ENCODE results near the gene ZNF101.

Gene ZNF101

DNA sequence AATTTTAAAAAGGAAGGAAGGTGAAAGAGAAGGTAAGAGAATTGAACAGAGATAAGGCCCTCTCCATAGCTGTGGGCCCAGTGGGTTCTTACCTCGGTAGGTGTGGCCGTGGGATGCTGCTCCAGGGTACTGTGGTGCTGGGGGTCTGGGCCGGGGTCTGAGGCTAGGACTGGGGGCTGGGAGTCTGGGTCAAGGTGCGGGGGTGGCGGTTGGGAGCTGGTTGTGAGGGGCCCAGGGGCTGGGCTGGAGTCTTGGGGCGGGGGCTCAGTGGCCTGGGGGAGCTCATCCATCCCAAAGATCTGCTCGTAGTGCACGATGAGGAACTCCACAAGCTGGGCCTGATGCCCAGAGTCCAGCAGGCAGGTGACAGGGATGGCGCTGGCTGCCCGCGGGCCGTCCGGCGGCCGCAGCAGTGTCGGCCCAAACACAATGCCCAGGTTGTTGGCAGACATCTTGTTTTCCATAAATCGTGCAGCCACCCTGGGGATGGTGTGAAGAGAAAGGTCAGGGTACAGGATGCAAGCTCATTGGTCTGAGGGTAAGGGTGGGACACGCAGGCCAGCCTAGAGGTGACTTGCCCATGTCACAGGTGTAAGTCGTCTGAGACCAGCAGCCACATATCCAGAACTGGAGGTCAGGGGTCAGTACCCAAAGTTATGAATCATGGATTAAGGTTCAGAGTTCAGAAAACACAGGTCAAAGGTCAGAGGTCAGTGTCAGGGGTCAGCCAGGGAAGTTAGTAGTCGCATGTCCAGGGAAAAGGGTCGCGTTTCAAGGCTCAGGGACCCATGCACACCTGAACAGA is 34.7 kb upstream of the ZNF101 start:
- TF ChIP-seq, protein P1, sequence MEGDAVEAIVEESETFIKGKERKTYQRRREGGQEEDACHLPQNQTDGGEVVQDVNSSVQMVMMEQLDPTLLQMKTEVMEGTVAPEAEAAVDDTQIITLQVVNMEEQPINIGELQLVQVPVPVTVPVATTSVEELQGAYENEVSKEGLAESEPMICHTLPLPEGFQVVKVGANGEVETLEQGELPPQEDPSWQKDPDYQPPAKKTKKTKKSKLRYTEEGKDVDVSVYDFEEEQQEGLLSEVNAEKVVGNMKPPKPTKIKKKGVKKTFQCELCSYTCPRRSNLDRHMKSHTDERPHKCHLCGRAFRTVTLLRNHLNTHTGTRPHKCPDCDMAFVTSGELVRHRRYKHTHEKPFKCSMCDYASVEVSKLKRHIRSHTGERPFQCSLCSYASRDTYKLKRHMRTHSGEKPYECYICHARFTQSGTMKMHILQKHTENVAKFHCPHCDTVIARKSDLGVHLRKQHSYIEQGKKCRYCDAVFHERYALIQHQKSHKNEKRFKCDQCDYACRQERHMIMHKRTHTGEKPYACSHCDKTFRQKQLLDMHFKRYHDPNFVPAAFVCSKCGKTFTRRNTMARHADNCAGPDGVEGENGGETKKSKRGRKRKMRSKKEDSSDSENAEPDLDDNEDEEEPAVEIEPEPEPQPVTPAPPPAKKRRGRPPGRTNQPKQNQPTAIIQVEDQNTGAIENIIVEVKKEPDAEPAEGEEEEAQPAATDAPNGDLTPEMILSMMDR (conservative IDR thresholded peaks at IDR 0.05), result no peak
- TF ChIP-seq ZFX (IDR thresholded peaks at IDR 0.05), result no peak
- H3K27ac ChIP-seq, result no peak overlapping the region

DNA sequence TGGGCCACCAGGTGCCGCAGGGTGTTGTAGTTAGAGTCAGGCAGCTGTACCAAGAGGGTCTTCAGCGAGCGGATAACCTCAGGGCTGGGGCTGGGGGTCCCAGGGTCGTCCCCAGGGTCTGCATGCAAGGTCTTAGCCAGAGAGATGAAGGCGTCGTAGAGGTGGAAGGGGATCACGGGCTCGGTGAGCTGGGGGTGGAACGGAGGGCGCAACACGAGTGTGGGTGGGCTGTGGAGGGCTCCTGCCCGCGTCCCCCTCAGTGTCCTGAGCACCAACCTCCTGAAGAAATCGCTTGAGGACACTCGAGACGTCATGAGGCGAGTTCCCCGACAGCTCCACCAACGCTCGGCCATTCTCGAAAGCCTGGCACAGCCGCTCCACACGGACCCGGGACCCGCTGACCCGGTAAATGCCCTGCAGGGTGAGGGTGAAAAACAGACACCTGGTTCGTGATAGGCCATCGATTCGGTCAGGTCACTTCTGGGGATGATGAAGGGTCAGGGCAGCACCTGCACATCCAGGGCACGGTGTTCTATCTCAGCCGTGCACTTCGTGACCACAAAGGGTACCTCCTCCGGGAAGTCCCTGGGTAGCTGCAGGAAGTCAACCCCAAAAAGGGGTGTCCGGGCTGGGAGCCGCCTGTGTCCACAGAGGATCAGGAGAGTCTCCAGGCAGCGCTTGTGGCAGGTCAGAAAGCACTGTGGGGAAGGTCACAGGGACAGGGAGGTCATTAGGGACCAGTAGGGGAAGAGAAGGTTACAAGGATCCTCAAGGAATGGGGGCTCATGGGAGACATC is 33.9 kb upstream of the ZNF101 start:
- TF ChIP-seq ZFX (IDR thresholded peaks at IDR 0.05), result no peak
- TF ChIP-seq, protein P1 (conservative IDR thresholded peaks at IDR 0.05), result no peak
- no peak overlapping the region for H3K27ac ChIP-seq

DNA sequence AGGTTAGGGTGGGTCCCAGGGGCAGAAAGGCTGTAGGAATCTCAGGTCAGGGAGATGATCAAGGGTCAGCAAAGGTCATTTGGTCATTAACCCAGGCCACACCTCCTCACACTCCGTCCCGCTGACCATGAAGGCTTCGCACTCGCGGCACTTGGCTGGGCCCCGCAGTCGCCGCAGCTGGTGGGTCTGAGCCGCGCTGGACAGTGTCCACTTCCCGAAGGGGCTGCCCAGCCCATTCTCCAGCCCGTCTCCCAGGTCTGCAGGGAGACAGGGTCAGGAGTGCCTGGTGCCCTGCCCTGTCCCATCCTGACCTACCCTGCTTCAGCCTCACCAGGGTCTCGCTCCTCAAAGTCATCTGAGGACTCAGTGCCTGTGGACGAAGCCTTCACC is 33.3 kb upstream of the ZNF101 start:
- no peak overlapping the region for H3K27ac ChIP-seq
- TF ChIP-seq, protein P1 (conservative IDR thresholded peaks at IDR 0.05), result no peak
- TF ChIP-seq ZFX (IDR thresholded peaks at IDR 0.05), result no peak

DNA sequence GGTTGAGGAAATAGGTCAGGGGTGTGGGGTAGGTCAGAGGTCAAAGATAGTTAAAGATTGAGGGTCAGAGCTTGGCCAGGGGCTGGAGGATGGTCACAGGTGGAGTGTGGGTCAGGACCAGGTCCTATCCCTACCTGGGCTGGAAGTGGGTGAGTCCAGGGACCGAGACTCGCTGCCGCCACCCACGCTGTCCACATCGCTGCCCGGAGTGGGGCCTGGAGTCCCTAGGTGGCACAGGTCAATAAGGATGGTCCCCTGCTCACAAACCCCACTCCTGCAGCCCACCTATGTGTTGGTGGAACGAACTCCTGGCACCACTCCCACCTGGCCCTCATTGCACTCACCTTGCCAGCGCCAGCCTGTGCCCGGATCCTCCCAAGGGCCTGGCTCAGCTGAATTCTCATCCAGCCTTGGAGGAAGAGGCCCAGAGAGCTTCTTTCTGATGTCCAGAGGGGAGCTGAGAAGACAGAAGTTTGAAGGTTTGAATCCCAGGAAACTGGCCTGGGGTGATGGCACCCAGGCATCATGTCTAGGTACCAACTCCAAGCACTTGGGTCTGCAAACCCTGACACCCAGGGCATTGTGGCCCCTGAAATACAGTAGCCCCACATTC is 32.0 kb upstream of the ZNF101 start:
- TF ChIP-seq, protein P1 (conservative IDR thresholded peaks at IDR 0.05), result no peak
- no peak for TF ChIP-seq ZFX (IDR thresholded peaks at IDR 0.05)
- no peak overlapping the region for H3K27ac ChIP-seq

DNA sequence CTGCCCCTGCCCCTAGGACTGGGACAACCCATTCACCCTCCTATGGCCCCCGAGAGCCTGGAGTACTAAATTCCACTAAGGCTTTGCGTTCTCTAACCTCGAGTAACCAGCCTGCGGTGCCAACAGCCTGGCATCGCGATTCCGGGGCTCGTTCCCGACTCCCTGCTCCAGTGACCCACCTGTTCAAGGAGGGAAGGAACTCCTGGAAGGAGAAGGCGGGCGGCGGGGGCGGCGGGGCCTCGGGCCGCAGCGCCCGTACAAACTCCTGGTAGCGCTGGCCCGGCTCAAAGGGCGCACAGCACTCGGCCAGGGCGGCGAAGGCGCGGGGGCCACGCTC is 31.5 kb upstream of the ZNF101 start:
- no peak overlapping the region for H3K27ac ChIP-seq
- TF ChIP-seq, protein P1 (conservative IDR thresholded peaks at IDR 0.05), result no peak
- no peak for TF ChIP-seq ZFX (IDR thresholded peaks at IDR 0.05)

DNA sequence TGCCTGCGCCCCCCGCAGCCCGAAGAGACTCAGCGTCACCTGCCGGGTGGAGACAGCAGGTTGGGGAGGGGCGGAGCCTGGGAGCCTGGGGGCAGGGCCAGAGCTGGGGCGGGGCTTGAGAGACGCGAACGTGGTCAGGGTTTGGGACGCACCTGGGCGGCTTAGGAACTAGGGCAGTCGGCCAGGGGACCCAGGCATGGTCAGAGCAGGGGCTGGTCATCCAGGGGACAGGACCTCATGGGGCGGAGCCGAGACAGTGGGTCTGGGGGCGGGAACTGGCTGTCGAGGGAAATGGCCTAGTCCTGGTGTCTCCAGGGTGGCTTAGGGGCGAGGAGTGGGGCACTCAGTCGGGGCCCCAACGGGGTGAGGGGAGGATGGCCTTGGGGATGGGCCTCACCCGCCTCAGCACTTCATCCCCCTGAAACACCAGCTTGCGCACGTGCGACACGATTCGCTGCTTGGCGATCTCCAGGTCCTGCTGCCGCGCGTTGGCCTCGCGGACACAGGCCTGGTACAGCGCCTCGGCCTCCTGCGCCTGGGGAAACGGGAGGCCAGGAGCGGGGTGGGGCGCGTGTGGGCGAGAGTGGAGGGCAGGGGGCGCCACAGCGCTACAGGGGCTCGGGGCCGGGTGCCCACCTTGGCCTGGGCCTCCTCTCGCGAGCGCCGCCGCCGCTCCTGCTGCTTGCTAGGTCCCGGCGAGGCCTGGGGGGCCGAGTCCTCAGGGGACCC is 31.0 kb upstream of the ZNF101 start:
- no peak for TF ChIP-seq ZFX (IDR thresholded peaks at IDR 0.05)
- TF ChIP-seq, protein P1 (conservative IDR thresholded peaks at IDR 0.05), result no peak
- no peak overlapping the region for H3K27ac ChIP-seq

Data from C4-2B (cell line).